Activated CD4-positive, CD25-positive, alpha-beta regulatory T cell treated with anti-CD3 and anti-CD28 coated beads, Interleukin-2, amount 50 U/mL, for 72 hours (primary cell): ENCODE measurements around the gene ARRDC4.

ENCODE experiments used
- DNase-seq: peaks from one replicate; pipeline ENCODE4 v3.0.0; 2021

The ARRDC4 gene

GRCh38 chr15:97960364-97961066, at the start of gene ARRDC4:
Gene ARRDC4 (plus strand): TSS chr15:97960703. CDS start chr15:97960862, 159 bp downstream.
- peak; percentile 83 for DNase-seq

- no peak for DNase-seq
Measured at GRCh38 chr15:97914711-97915110, 45.8 kb upstream of the ARRDC4 start.

GRCh38 chr15:97915261-97915660, 45.2 kb upstream of the ARRDC4 start:
- no peak for DNase-seq

GRCh38 chr15:97921296-97921865, 39.1 kb upstream of the ARRDC4 start:
- no peak for DNase-seq

- DNase-seq: no peak
Measured at GRCh38 chr15:97929456-97930229, 30.9 kb upstream of the ARRDC4 start.

- DNase-seq: no peak
Measured at GRCh38 chr15:97930230-97930629, 30.3 kb upstream of the ARRDC4 start.

- no peak for DNase-seq
Measured at GRCh38 chr15:97931314-97931713, 29.2 kb upstream of the ARRDC4 start.

GRCh38 chr15:97933589-97933988, 26.9 kb upstream of the ARRDC4 start:
- no peak for DNase-seq

GRCh38 chr15:97940993-97941392, 19.5 kb upstream of the ARRDC4 start:
- DNase-seq: no peak

GRCh38 chr15:97941572-97941971, 18.9 kb upstream of the ARRDC4 start:
- DNase-seq: no peak

GRCh38 chr15:97944724-97945123, 15.8 kb upstream of the ARRDC4 start:
- no peak for DNase-seq

GRCh38 chr15:97947465-97948260, 12.8 kb upstream of the ARRDC4 start:
- no peak for DNase-seq

GRCh38 chr15:97953254-97953653, 7.2 kb upstream of the ARRDC4 start:
- no peak for DNase-seq

- DNase-seq: no peak
Measured at GRCh38 chr15:97953748-97954147, 6.8 kb upstream of the ARRDC4 start.

- DNase-seq: no peak
Measured at GRCh38 chr15:97955035-97955434, 5.5 kb upstream of the ARRDC4 start.

GRCh38 chr15:97955529-97955928, 5.0 kb upstream of the ARRDC4 start:
- no peak for DNase-seq

GRCh38 chr15:97959724-97960363, 659 bp upstream of the ARRDC4 start:
- no peak for DNase-seq

- no peak for DNase-seq
Measured at GRCh38 chr15:97961067-97961954, 808 bp downstream of the ARRDC4 start.

GRCh38 chr15:97962263-97962662, 1.8 kb downstream of the ARRDC4 start:
- DNase-seq: no peak

- no peak for DNase-seq
Measured at GRCh38 chr15:97963779-97964178, 3.3 kb downstream of the ARRDC4 start.

- no peak for DNase-seq
Measured at GRCh38 chr15:97966246-97966645, 5.7 kb downstream of the ARRDC4 start.
